ENCODE data around the gene MT3.

GRCh38 chr16:56571525-56571924, 17.8 kb upstream of the MT3 start:
- TF ChIP-seq CTCF (IDR thresholded peaks at IDR 0.05) (no peak), POLR2A (IDR thresholded peaks at IDR 0.05) (no peak)

Measured in right lobe of liver (tissue), 4 donors.